ENCODE data around the gene CXCL10.

CXCL10 gene

GRCh38 chr4:76035141-76035540 is 11.8 kb upstream of the CXCL10 start:
- Histone ChIP-seq H3K4me3 (ENCODE audit: low read length in 2 of 2) (no peak overlapping the region), H3K36me3 (ENCODE audit: control insufficient read depth in 2 of 2, insufficient read depth in 2 of 2, low read length in 2 of 2) (no peaks in the 10 kb centered on the region), H3K27ac (ENCODE audit: low read depth in 2 of 2, low read length in 2 of 2) (no peak overlapping the region), H3K4me1 (ENCODE audit: control insufficient read depth in 2 of 2, insufficient read depth in 2 of 2, low read length in 2 of 2) (no peaks in the 10 kb centered on the region), H3K27me3 (ENCODE audit: control insufficient read depth in 2 of 2, insufficient read depth in 2 of 2, low read length in 2 of 2) (peaks cover 0 to 2% of the 10 kb centered on the region in 2 donors), H3K9me3 (ENCODE audit: control insufficient read depth in 2 of 2, low read length in 2 of 2) (no peaks in the 10 kb centered on the region), H3K9ac (ENCODE audit: low read depth in 1 of 2, low read length in 2 of 2) (no peak overlapping the region)

GRCh38 chr4:76029300-76029699 is 6.0 kb upstream of the CXCL10 start:
- Histone ChIP-seq H3K9me3 (ENCODE audit: control insufficient read depth in 2 of 2, low read length in 2 of 2) (no peaks in the 10 kb centered on the region), H3K4me3 (ENCODE audit: low read length in 2 of 2) (no peak overlapping the region), H3K36me3 (ENCODE audit: control insufficient read depth in 2 of 2, insufficient read depth in 2 of 2, low read length in 2 of 2) (no peaks in the 10 kb centered on the region), H3K4me1 (ENCODE audit: control insufficient read depth in 2 of 2, insufficient read depth in 2 of 2, low read length in 2 of 2) (peaks cover 0 to 3% of the 10 kb centered on the region in 2 donors), H3K9ac (ENCODE audit: low read depth in 1 of 2, low read length in 2 of 2) (no peak overlapping the region), H3K27me3 (ENCODE audit: control insufficient read depth in 2 of 2, insufficient read depth in 2 of 2, low read length in 2 of 2) (peaks cover 0 to 2% of the 10 kb centered on the region in 2 donors), H3K27ac (ENCODE audit: low read depth in 2 of 2, low read length in 2 of 2) (no peak overlapping the region)

GRCh38 chr4:76028350-76028765 is 5.1 kb upstream of the CXCL10 start:
- no peaks in the 10 kb centered on the region for H3K36me3 ChIP-seq (ENCODE audit: control insufficient read depth in 2 of 2, insufficient read depth in 2 of 2, low read length in 2 of 2)
- peaks cover 0 to 2% of the 10 kb centered on the region in 2 donors for H3K27me3 ChIP-seq (ENCODE audit: control insufficient read depth in 2 of 2, insufficient read depth in 2 of 2, low read length in 2 of 2)
- peak overlapping the region; percentile 41 to 51 for H3K4me3 ChIP-seq (ENCODE audit: low read length in 2 of 2)
- H3K4me1 ChIP-seq (ENCODE audit: control insufficient read depth in 2 of 2, insufficient read depth in 2 of 2, low read length in 2 of 2), result peaks cover 0 to 3% of the 10 kb centered on the region in 2 donors
- H3K9ac ChIP-seq (ENCODE audit: low read depth in 1 of 2, low read length in 2 of 2), result peak overlapping the region in 1 of 2 donors; percentile 29
- no peaks in the 10 kb centered on the region for H3K9me3 ChIP-seq (ENCODE audit: control insufficient read depth in 2 of 2, low read length in 2 of 2)
- H3K27ac ChIP-seq (ENCODE audit: low read depth in 2 of 2, low read length in 2 of 2), result peak overlapping the region in 1 of 2 donors; percentile 8

- Histone ChIP-seq H3K4me3 (ENCODE audit: low read length in 2 of 2) (no peak overlapping the region), H3K9me3 (ENCODE audit: control insufficient read depth in 2 of 2, low read length in 2 of 2) (no peaks in the 10 kb centered on the region), H3K9ac (ENCODE audit: low read depth in 1 of 2, low read length in 2 of 2) (no peak overlapping the region), H3K27me3 (ENCODE audit: control insufficient read depth in 2 of 2, insufficient read depth in 2 of 2, low read length in 2 of 2) (no peaks in the 10 kb centered on the region), H3K27ac (ENCODE audit: low read depth in 2 of 2, low read length in 2 of 2) (no peak overlapping the region), H3K4me1 (ENCODE audit: control insufficient read depth in 2 of 2, insufficient read depth in 2 of 2, low read length in 2 of 2) (peaks cover 0 to 3% of the 10 kb centered on the region in 2 donors), H3K36me3 (ENCODE audit: control insufficient read depth in 2 of 2, insufficient read depth in 2 of 2, low read length in 2 of 2) (no peaks in the 10 kb centered on the region)
Measured at GRCh38 chr4:76024065-76024464, 768 bp upstream of the CXCL10 start.

- H3K9ac ChIP-seq (ENCODE audit: low read depth in 1 of 2, low read length in 2 of 2), result no peak overlapping the region
- H3K27me3 ChIP-seq (ENCODE audit: control insufficient read depth in 2 of 2, insufficient read depth in 2 of 2, low read length in 2 of 2), result no peaks in the 10 kb centered on the region
- H3K9me3 ChIP-seq (ENCODE audit: control insufficient read depth in 2 of 2, low read length in 2 of 2), result no peaks in the 10 kb centered on the region
- no peak overlapping the region for H3K27ac ChIP-seq (ENCODE audit: low read depth in 2 of 2, low read length in 2 of 2)
- no peak overlapping the region for H3K4me3 ChIP-seq (ENCODE audit: low read length in 2 of 2)
- H3K4me1 ChIP-seq (ENCODE audit: control insufficient read depth in 2 of 2, insufficient read depth in 2 of 2, low read length in 2 of 2), result no peaks in the 10 kb centered on the region
- H3K36me3 ChIP-seq (ENCODE audit: control insufficient read depth in 2 of 2, insufficient read depth in 2 of 2, low read length in 2 of 2), result no peaks in the 10 kb centered on the region
Measured at GRCh38 chr4:76022677-76023076, 620 bp downstream of the CXCL10 start.

GRCh38 chr4:76022031-76022430 is 1.3 kb downstream of the CXCL10 start:
- Histone ChIP-seq H3K27ac (ENCODE audit: low read depth in 2 of 2, low read length in 2 of 2) (no peak overlapping the region), H3K27me3 (ENCODE audit: control insufficient read depth in 2 of 2, insufficient read depth in 2 of 2, low read length in 2 of 2) (no peaks in the 10 kb centered on the region), H3K36me3 (ENCODE audit: control insufficient read depth in 2 of 2, insufficient read depth in 2 of 2, low read length in 2 of 2) (no peaks in the 10 kb centered on the region), H3K4me1 (ENCODE audit: control insufficient read depth in 2 of 2, insufficient read depth in 2 of 2, low read length in 2 of 2) (no peaks in the 10 kb centered on the region), H3K9me3 (ENCODE audit: control insufficient read depth in 2 of 2, low read length in 2 of 2) (no peaks in the 10 kb centered on the region), H3K4me3 (ENCODE audit: low read length in 2 of 2) (no peak overlapping the region), H3K9ac (ENCODE audit: low read depth in 1 of 2, low read length in 2 of 2) (no peak overlapping the region)

- peaks cover 0 to 6% of the 10 kb centered on the region in 2 donors for H3K4me1 ChIP-seq (ENCODE audit: control insufficient read depth in 2 of 2, insufficient read depth in 2 of 2, low read length in 2 of 2)
- no peaks in the 10 kb centered on the region for H3K27me3 ChIP-seq (ENCODE audit: control insufficient read depth in 2 of 2, insufficient read depth in 2 of 2, low read length in 2 of 2)
- no peak overlapping the region for H3K9ac ChIP-seq (ENCODE audit: low read depth in 1 of 2, low read length in 2 of 2)
- no peak overlapping the region for H3K27ac ChIP-seq (ENCODE audit: low read depth in 2 of 2, low read length in 2 of 2)
- no peaks in the 10 kb centered on the region for H3K36me3 ChIP-seq (ENCODE audit: control insufficient read depth in 2 of 2, insufficient read depth in 2 of 2, low read length in 2 of 2)
- no peaks in the 10 kb centered on the region for H3K9me3 ChIP-seq (ENCODE audit: control insufficient read depth in 2 of 2, low read length in 2 of 2)
- no peak overlapping the region for H3K4me3 ChIP-seq (ENCODE audit: low read length in 2 of 2)
Measured at GRCh38 chr4:76017056-76017686, 6.1 kb downstream of the CXCL10 start.

GRCh38 chr4:76016393-76016792 is 6.9 kb downstream of the CXCL10 start:
- Histone ChIP-seq H3K36me3 (ENCODE audit: control insufficient read depth in 2 of 2, insufficient read depth in 2 of 2, low read length in 2 of 2) (no peaks in the 10 kb centered on the region), H3K27ac (ENCODE audit: low read depth in 2 of 2, low read length in 2 of 2) (no peak overlapping the region), H3K4me1 (ENCODE audit: control insufficient read depth in 2 of 2, insufficient read depth in 2 of 2, low read length in 2 of 2) (peaks cover 0 to 6% of the 10 kb centered on the region in 2 donors), H3K4me3 (ENCODE audit: low read length in 2 of 2) (no peak overlapping the region), H3K27me3 (ENCODE audit: control insufficient read depth in 2 of 2, insufficient read depth in 2 of 2, low read length in 2 of 2) (no peaks in the 10 kb centered on the region), H3K9ac (ENCODE audit: low read depth in 1 of 2, low read length in 2 of 2) (no peak overlapping the region), H3K9me3 (ENCODE audit: control insufficient read depth in 2 of 2, low read length in 2 of 2) (no peaks in the 10 kb centered on the region)

- no peaks in the 10 kb centered on the region for H3K36me3 ChIP-seq (ENCODE audit: control insufficient read depth in 2 of 2, insufficient read depth in 2 of 2, low read length in 2 of 2)
- no peak overlapping the region for H3K27ac ChIP-seq (ENCODE audit: low read depth in 2 of 2, low read length in 2 of 2)
- no peaks in the 10 kb centered on the region for H3K9me3 ChIP-seq (ENCODE audit: control insufficient read depth in 2 of 2, low read length in 2 of 2)
- H3K27me3 ChIP-seq (ENCODE audit: control insufficient read depth in 2 of 2, insufficient read depth in 2 of 2, low read length in 2 of 2), result no peaks in the 10 kb centered on the region
- H3K4me3 ChIP-seq (ENCODE audit: low read length in 2 of 2), result no peak overlapping the region
- H3K9ac ChIP-seq (ENCODE audit: low read depth in 1 of 2, low read length in 2 of 2), result no peak overlapping the region
- peaks cover 0 to 6% of the 10 kb centered on the region in 2 donors for H3K4me1 ChIP-seq (ENCODE audit: control insufficient read depth in 2 of 2, insufficient read depth in 2 of 2, low read length in 2 of 2)
Measured at GRCh38 chr4:76013540-76013939, 9.8 kb downstream of the CXCL10 start.

GRCh38 chr4:76012388-76012801 is 10.9 kb downstream of the CXCL10 start:
- Histone ChIP-seq H3K27me3 (ENCODE audit: control insufficient read depth in 2 of 2, insufficient read depth in 2 of 2, low read length in 2 of 2) (no peaks in the 10 kb centered on the region), H3K9ac (ENCODE audit: low read depth in 1 of 2, low read length in 2 of 2) (no peak overlapping the region), H3K9me3 (ENCODE audit: control insufficient read depth in 2 of 2, low read length in 2 of 2) (no peaks in the 10 kb centered on the region), H3K27ac (ENCODE audit: low read depth in 2 of 2, low read length in 2 of 2) (peak overlapping the region; percentile 67 to 73), H3K4me3 (ENCODE audit: low read length in 2 of 2) (no peak overlapping the region), H3K36me3 (ENCODE audit: control insufficient read depth in 2 of 2, insufficient read depth in 2 of 2, low read length in 2 of 2) (no peaks in the 10 kb centered on the region), H3K4me1 (ENCODE audit: control insufficient read depth in 2 of 2, insufficient read depth in 2 of 2, low read length in 2 of 2) (peaks cover 0 to 6% of the 10 kb centered on the region in 2 donors)

Measured in mucosa of rectum (tissue), 2 donors.